Panc1 (cell line): ENCODE data around the gene FAM89A. TPM values are rescaled to one million over a fixed set of nuclear protein-coding genes. Genes with fewer than 3 reads are reported as not detected.

ENCODE experiments used
- ATAC-seq: fragments of 200-7000 bp; cut with Tn5 transposase; 2 replicates; pipeline ENCODE4 v1.9.1; 2020; ENCODE audit warnings: mild to moderate bottlenecking, moderate library complexity
- BruUV-seq: library from RNA; stranded (reverse); fragments of 400-500 nt; replicated peaks from 2 replicates; lab custom pipeline; 2021; lab: Mats Ljungman, UMichigan
- CTCF ChIA-PET: fragments of 300-600 bp; sonication (Branson Sonifier 250); formaldehyde crosslinking; loops from one replicate; lab custom pipeline; 2022; ENCODE audit warnings: antibody characterized with exemption; lab: Charles Lee
- POLR2A ChIA-PET: fragments of 300-600 bp; sonication (Branson Sonifier 250); formaldehyde crosslinking; loops from one replicate; lab custom pipeline; 2022; ENCODE audit warnings: antibody characterized with exemption; lab: Charles Lee
- DNase-seq: peaks from one replicate; pipeline ENCODE4 v3.0.0-alpha.2; 2010; ENCODE audit warnings: low read depth, low spot score
- H3K27ac ChIP-seq: 2 replicates; pipeline ENCODE4 v1.5.1; 2011; ENCODE audit warnings: mild to moderate bottlenecking, low read length, inconsistent platforms
- H3K27me3 ChIP-seq: fragments of 200-500 bp; sonication (Bioruptor generic); 2 replicates; pipeline ENCODE4 v1.6.0; 2014; ENCODE audit warnings: low read length, inconsistent platforms; ENCODE audit not compliant: control insufficient read depth, insufficient read depth
- H3K36me3 ChIP-seq: fragments of 200-500 bp; sonication (Bioruptor generic); 2 replicates; pipeline ENCODE4 v1.5.1; 2014; ENCODE audit warnings: inconsistent platforms, mild to moderate bottlenecking, low read length, moderate library complexity; ENCODE audit not compliant: control insufficient read depth, insufficient read depth
- H3K4me1 ChIP-seq: 2 replicates; pipeline ENCODE4 v1.5.1; 2011; ENCODE audit warnings: inconsistent platforms, mild to moderate bottlenecking, low read length, moderate library complexity; ENCODE audit not compliant: control insufficient read depth, insufficient read depth
- H3K4me3 ChIP-seq, 2 experiments: 2 replicates each; pipeline ENCODE4 v1.5.1; 2011 to 2012; ENCODE audit warnings: low read depth in 2 of 2, low read length in 2 of 2, mild to moderate bottlenecking in 2 of 2, inconsistent platforms in 1 of 2, moderate library complexity in 1 of 2
- H3K9me3 ChIP-seq: fragments of 200-500 bp; sonication (Bioruptor generic); 2 replicates; pipeline ENCODE4 v1.5.1; 2014; ENCODE audit warnings: low read depth, mild to moderate bottlenecking, inconsistent platforms, low read length, moderate library complexity; ENCODE audit not compliant: control insufficient read depth, insufficient read depth
- POLR2AphosphoS5 ChIP-seq: IDR thresholded peaks from 2 replicates; pipeline ENCODE4 v1.6.1; 2012; ENCODE audit warnings: mild to moderate bottlenecking, low read depth, low read length, moderate library complexity
- SIN3A ChIP-seq: IDR thresholded peaks from 2 replicates; pipeline ENCODE4 v1.6.1; 2012; ENCODE audit warnings: low read depth, mild to moderate bottlenecking, low read length, moderate library complexity, borderline replicate concordance; ENCODE audit not compliant: insufficient read depth
- TCF7L2 ChIP-seq: IDR thresholded peaks from 2 replicates; pipeline ENCODE4 v1.6.1; 2011; ENCODE audit warnings: mild to moderate bottlenecking, low read depth, low read length, inconsistent platforms
- in situ Hi-C: cut with HindIII; loops from 2 replicates; pipeline ENCODE4 v1.10.0; 2016; ENCODE audit warnings: low sequenced_read_pairs, low pct_unique_long_range_greater_than_20kb
- intact Hi-C: fragments of 100-400 bp; cut with micrococcal nuclease; formaldehyde crosslinking; loops from one replicate; pipeline ENCODE4 v1.10.0; 2022; ENCODE audit not compliant: unreplicated experiment
- total RNA-seq: library from RNA; stranded (reverse); gene quantifications from one replicate; pipeline ENCODE4 v1.2.1, GENCODE V29; 2021; ENCODE audit not compliant: unreplicated experiment
- TF ChIP-seq, protein P1 (sequence below): fragments of 450-650 bp; IDR thresholded peaks from 2 replicates; pipeline ENCODE4 v1.5.1; 2017; ENCODE audit warnings: mild to moderate bottlenecking
- TF ChIP-seq, protein P2 (sequence below), 2 experiments: IDR thresholded peaks; 2 replicates each; pipeline ENCODE4 v1.6.1; 2011 to 2012; ENCODE audit warnings: low read depth in 2 of 2, control low read depth in 1 of 2, low read length in 1 of 2, mild to moderate bottlenecking in 1 of 2, moderate library complexity in 1 of 2; ENCODE audit not compliant: insufficient read depth in 1 of 2

The FAM89A gene
- total RNA-seq, 1 experiment from 2014 or later: 2.2 TPM

DNA sequence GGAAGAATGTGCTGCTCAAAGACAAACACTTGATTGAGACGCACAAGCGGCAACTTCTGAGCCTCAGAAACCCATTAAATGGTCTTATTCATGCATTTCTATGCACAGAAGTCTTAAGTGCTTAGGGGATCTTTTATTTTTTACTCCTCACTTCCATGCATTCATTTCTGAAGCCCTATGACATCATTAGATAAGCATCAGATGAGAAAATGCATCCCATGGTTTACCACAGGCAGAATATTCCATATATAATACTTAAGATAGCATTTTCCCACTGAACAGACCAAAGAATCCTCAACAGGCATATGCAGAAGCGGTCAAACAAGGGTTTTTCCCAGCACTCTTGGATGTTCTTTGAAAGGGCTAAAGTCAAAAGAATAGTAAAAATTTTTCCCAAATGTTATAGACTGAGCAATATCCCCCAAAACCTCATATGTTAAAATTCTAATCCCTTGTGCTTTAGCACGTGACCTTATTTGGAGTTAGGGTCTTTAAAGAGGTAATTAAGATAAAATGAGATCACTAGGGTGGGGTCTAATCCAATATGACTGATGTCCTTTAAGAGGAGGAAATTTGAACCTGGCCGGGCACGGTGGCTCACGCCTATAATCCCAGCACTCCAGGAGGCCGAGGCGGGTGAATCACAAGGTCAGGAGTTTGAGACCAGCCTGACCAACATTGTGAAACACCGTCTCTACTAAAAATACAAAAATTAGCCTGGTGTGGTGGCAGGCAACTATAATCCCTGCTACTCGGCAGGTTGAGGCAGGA lies 22.6 kb upstream of the FAM89A start:
- in situ Hi-C loops (no loop called here), intact Hi-C loops (no loop called here)
- BruUV-seq: no TSS peak
- Histone ChIP-seq H3K4me1 (no peaks in the 10 kb centered on the region), H3K27me3 (no peaks in the 10 kb centered on the region; the same call in 1 of the 2 replicates), H3K27ac (no peak overlapping the region), H3K9me3 (no peaks in the 10 kb centered on the region), H3K4me3 (no peak overlapping the region), H3K36me3 (no peaks in the 10 kb centered on the region)
- no peak for ATAC-seq
- ChIA-PET CTCF (interaction anchor here (0.7 kb wide), 1 partner anchor 358 kb away, joined by 4 read pairs; no protein-coding TSS in a partner anchor), POLR2A (no interaction called here)
- no peak for DNase-seq
- TF ChIP-seq, protein P1, sequence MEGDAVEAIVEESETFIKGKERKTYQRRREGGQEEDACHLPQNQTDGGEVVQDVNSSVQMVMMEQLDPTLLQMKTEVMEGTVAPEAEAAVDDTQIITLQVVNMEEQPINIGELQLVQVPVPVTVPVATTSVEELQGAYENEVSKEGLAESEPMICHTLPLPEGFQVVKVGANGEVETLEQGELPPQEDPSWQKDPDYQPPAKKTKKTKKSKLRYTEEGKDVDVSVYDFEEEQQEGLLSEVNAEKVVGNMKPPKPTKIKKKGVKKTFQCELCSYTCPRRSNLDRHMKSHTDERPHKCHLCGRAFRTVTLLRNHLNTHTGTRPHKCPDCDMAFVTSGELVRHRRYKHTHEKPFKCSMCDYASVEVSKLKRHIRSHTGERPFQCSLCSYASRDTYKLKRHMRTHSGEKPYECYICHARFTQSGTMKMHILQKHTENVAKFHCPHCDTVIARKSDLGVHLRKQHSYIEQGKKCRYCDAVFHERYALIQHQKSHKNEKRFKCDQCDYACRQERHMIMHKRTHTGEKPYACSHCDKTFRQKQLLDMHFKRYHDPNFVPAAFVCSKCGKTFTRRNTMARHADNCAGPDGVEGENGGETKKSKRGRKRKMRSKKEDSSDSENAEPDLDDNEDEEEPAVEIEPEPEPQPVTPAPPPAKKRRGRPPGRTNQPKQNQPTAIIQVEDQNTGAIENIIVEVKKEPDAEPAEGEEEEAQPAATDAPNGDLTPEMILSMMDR: no peak
- TF ChIP-seq TCF7L2 (no peak), POLR2AphosphoS5 (no peak), SIN3A (no peak)
- TF ChIP-seq, protein P2, sequence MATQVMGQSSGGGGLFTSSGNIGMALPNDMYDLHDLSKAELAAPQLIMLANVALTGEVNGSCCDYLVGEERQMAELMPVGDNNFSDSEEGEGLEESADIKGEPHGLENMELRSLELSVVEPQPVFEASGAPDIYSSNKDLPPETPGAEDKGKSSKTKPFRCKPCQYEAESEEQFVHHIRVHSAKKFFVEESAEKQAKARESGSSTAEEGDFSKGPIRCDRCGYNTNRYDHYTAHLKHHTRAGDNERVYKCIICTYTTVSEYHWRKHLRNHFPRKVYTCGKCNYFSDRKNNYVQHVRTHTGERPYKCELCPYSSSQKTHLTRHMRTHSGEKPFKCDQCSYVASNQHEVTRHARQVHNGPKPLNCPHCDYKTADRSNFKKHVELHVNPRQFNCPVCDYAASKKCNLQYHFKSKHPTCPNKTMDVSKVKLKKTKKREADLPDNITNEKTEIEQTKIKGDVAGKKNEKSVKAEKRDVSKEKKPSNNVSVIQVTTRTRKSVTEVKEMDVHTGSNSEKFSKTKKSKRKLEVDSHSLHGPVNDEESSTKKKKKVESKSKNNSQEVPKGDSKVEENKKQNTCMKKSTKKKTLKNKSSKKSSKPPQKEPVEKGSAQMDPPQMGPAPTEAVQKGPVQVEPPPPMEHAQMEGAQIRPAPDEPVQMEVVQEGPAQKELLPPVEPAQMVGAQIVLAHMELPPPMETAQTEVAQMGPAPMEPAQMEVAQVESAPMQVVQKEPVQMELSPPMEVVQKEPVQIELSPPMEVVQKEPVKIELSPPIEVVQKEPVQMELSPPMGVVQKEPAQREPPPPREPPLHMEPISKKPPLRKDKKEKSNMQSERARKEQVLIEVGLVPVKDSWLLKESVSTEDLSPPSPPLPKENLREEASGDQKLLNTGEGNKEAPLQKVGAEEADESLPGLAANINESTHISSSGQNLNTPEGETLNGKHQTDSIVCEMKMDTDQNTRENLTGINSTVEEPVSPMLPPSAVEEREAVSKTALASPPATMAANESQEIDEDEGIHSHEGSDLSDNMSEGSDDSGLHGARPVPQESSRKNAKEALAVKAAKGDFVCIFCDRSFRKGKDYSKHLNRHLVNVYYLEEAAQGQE (IDR thresholded peaks at IDR 0.05; ENCODE audit: insufficient read depth in 1 of 2, low read depth in 2 of 2, low read length in 1 of 2): no peak

DNA sequence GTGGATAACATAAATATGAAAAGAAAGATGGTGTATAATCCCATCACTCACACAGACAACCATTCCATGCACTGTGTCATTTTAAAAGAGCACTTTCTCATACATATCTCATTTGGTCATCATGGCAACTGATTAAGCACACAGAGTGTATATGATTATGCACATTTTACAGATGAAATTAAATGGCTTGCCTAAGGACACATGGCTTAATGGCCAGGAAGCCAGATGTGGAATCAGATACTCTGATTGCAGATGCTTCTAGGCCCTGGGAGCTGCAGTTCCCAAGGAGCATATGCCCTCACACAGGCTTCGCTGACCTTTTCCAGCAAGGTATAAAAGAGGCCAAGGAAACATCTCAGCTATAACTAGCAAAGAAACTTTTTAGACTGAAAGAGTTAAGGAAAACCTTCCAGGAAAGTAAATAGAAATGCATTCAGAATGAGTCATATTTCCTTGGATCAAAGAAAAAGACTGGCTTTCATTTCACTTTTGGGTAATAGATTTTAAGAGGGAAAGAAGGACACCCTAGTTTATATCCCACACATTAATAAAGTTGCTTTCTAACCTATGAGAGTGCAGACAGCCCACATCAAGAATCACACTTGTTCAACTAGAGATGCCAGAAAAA lies 19.6 kb upstream of the FAM89A start:
- H3K27ac ChIP-seq: no peak overlapping the region
- CTCF ChIA-PET: no interaction called here
- DNase-seq (no peak), ATAC-seq (no peak)
- no peak overlapping the region for H3K4me3 ChIP-seq
- intact Hi-C loops: no loop called here
- H3K36me3 ChIP-seq: no peaks in the 10 kb centered on the region
- no peaks in the 10 kb centered on the region for H3K27me3 ChIP-seq
- in situ Hi-C loops: no loop called here
- H3K9me3 ChIP-seq: no peaks in the 10 kb centered on the region
- POLR2A ChIA-PET: interaction anchor here (0.6 kb wide), 1 partner anchor 32 kb away, joined by 3 read pairs; no protein-coding TSS in a partner anchor
- no peaks in the 10 kb centered on the region for H3K4me1 ChIP-seq
- BruUV-seq: no TSS peak
- TF ChIP-seq TCF7L2 (no peak), POLR2AphosphoS5 (no peak), SIN3A (no peak)
- TF ChIP-seq, protein P2 (IDR thresholded peaks at IDR 0.05; ENCODE audit: insufficient read depth in 1 of 2, low read depth in 2 of 2, low read length in 1 of 2): no peak
- TF ChIP-seq, protein P1: no peak
